Kidney (tissue), 14 donors: ENCODE measurements around the gene SLC1A7. TPM values are rescaled to one million over a fixed set of nuclear protein-coding genes. Genes with fewer than 3 reads are reported as not detected.

ENCODE experiments used
- DNase-seq, 5 donors: peaks; one replicate each; pipeline ENCODE4 v3.0.0-alpha.2; 2013 to 2020
- FAIRE-seq: peaks from 2 replicates; lab custom pipeline; 2012; peaks lifted over from hg19 to GRCh38; lab: Jason Lieb, UNC
- H3K27ac ChIP-seq, 2 donors: one replicate each; pipeline ENCODE4 v1.7.0; 2013; ENCODE audit warnings: low read depth in 2 of 2, low read length in 2 of 2, inconsistent platforms in 1 of 2
- H3K27me3 ChIP-seq: one replicate; pipeline ENCODE4 v1.7.1; 2013; ENCODE audit warnings: low read length, inconsistent platforms; ENCODE audit not compliant: control insufficient read depth, insufficient read depth
- H3K36me3 ChIP-seq, 3 donors: one replicate each; pipeline versions ENCODE4 v1.7.0 to v1.7.1; 2013; ENCODE audit warnings: low read length in 3 of 3, control low read depth in 1 of 3, inconsistent platforms in 1 of 3; ENCODE audit not compliant: insufficient read depth in 3 of 3, control insufficient read depth in 2 of 3
- H3K4me1 ChIP-seq, 3 donors: one replicate each; pipeline versions ENCODE4 v1.7.0 to v1.7.1; 2013; ENCODE audit warnings: low read length in 3 of 3, inconsistent platforms in 1 of 3, low read depth in 1 of 3; ENCODE audit not compliant: control insufficient read depth in 2 of 3, insufficient read depth in 2 of 3
- H3K4me3 ChIP-seq, 3 donors: one replicate each; pipeline versions ENCODE4 v1.7.0 to v1.8.1; 2013; ENCODE audit warnings: low read length in 3 of 3, control low read depth in 1 of 3, inconsistent platforms in 1 of 3
- H3K9ac ChIP-seq, 3 donors: one replicate each; pipeline versions ENCODE4 v1.7.0 to v1.7.1; 2013; ENCODE audit warnings: low read length in 3 of 3, control low read depth in 1 of 3, inconsistent platforms in 1 of 3
- H3K9me3 ChIP-seq, 3 donors: one replicate each; pipeline versions ENCODE4 v1.7.0 to v1.7.1; 2013; ENCODE audit warnings: low read length in 3 of 3, control low read depth in 1 of 3, inconsistent platforms in 1 of 3; ENCODE audit not compliant: control insufficient read depth in 2 of 3, insufficient read depth in 1 of 3
- CTCF ChIP-seq: IDR thresholded peaks from 3 replicates; pipeline ENCODE4 v1.5.1; 2012; ENCODE audit warnings: mild to moderate bottlenecking, moderate library complexity, borderline replicate concordance; ENCODE audit not compliant: insufficient read depth; ENCODE audit errors: extremely low read depth
- intact Hi-C: fragments of 100-400 bp; cut with DNase I; formaldehyde crosslinking; loops from one replicate; pipeline ENCODE4 v1.11.1; 2022
- polyA plus RNA-seq: library from polyadenylated mRNA; stranded (reverse); fragments of 350-450 nt; fragmentation: Illumina TruSeq; extraction: RNeasy Lipid Tissue Mini Kit (QIAGEN cat#74804); gene quantifications from one replicate; pipeline ENCODE4 v1.2.3, GENCODE V29; 2014; ENCODE audit warnings: low read depth, low replicate concordance; ENCODE audit not compliant: insufficient read depth
- total RNA-seq: library from RNA; stranded (reverse); fragmentation: NEBNext Ultra II Directional; extraction: Animal tissue kit (Norgen Biotek cat#: 25700); gene quantifications from one replicate; pipeline ENCODE4 v1.2.1, GENCODE V29; 2021
- donor health status: control.
- donor health status: control.
- donor health status: control.
- donor health status: control.
- donor health status: control.
- donor health status: DM: yes; HTN: yes; CAD: no.
- donor health status: Normal renal cell carcinoma (clear cell type).

Gene SLC1A7
- total and polyA plus RNA-seq, 2 donors from 2014 or later, result 1.0 TPM; not detected in 1

- Histone ChIP-seq H3K9ac (no peak overlapping the region), H3K27me3 (no peaks in the 10 kb centered on the region), H3K27ac (no peak overlapping the region), H3K4me3 (no peak overlapping the region), H3K4me1 (peaks cover 0 to 12% (median 9%) of the 10 kb centered on the region in 3 donors), H3K9me3 (peaks cover 0 to 6% (median 0%) of the 10 kb centered on the region in 3 donors), H3K36me3 (no peaks in the 10 kb centered on the region)
- DNase-seq, result no peak
- intact Hi-C loops, result no loop called here
- no peak for TF ChIP-seq CTCF
- no peak for FAIRE-seq
These were observed 867 bp downstream of the SLC1A7 start for GRCh38 chr1:53141487-53142055.

GRCh38 chr1:53140451-53140850 lies 2.0 kb downstream of the SLC1A7 start:
- TF ChIP-seq CTCF, result no peak
- no peak overlapping the region for H3K9ac ChIP-seq
- no peak overlapping the region for H3K4me3 ChIP-seq
- H3K27ac ChIP-seq, result no peak overlapping the region
- DNase-seq (no peak), FAIRE-seq (no peak)
- intact Hi-C loops, result no loop called here
- H3K27me3 ChIP-seq, result no peaks in the 10 kb centered on the region
- H3K36me3 ChIP-seq, result no peaks in the 10 kb centered on the region
- peaks cover 0 to 6% (median 0%) of the 10 kb centered on the region in 3 donors for H3K9me3 ChIP-seq
- H3K4me1 ChIP-seq, result peaks cover 0 to 4% (median 3%) of the 10 kb centered on the region in 3 donors

- DNase-seq, result no peak
- H3K27ac ChIP-seq, result no peak overlapping the region
These were observed 2.5 kb downstream of the SLC1A7 start for GRCh38 chr1:53139951-53140361.

More at GRCh38 chr1:53139951-53140361, 2.5 kb downstream of the SLC1A7 start:
- Histone ChIP-seq H3K4me3 (no peak overlapping the region), H3K27me3 (no peaks in the 10 kb centered on the region), H3K36me3 (no peaks in the 10 kb centered on the region), H3K9ac (no peak overlapping the region), H3K9me3 (peaks cover 0 to 6% (median 0%) of the 10 kb centered on the region in 3 donors), H3K4me1 (peaks cover 0 to 4% (median 3%) of the 10 kb centered on the region in 3 donors)
- TF ChIP-seq CTCF, result no peak
- no peak for FAIRE-seq
- intact Hi-C loops, result no loop called here
